ENCODE results near the gene EGR1.

DNA sequence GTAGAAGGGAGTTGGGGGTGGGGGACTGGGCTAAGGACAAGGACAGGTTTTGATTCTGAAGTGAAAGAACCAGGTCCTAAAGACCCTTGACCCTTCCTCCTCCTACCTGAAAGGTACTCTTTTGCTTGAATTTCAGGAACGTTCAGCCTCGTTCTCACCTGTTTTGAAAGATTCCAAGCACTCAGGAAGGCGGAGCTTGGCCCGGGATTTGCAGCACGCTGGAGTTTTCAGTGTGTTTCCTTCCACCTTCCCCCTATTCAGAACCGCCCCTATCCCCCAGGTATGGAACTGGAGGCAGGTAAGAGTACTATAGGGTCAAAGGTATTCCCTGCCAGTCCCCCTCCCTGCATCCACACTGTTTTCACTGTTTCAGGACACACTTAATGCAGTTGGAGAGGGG is 7.1 kb downstream of the EGR1 start:
- TF ChIP-seq, protein P1, sequence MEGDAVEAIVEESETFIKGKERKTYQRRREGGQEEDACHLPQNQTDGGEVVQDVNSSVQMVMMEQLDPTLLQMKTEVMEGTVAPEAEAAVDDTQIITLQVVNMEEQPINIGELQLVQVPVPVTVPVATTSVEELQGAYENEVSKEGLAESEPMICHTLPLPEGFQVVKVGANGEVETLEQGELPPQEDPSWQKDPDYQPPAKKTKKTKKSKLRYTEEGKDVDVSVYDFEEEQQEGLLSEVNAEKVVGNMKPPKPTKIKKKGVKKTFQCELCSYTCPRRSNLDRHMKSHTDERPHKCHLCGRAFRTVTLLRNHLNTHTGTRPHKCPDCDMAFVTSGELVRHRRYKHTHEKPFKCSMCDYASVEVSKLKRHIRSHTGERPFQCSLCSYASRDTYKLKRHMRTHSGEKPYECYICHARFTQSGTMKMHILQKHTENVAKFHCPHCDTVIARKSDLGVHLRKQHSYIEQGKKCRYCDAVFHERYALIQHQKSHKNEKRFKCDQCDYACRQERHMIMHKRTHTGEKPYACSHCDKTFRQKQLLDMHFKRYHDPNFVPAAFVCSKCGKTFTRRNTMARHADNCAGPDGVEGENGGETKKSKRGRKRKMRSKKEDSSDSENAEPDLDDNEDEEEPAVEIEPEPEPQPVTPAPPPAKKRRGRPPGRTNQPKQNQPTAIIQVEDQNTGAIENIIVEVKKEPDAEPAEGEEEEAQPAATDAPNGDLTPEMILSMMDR (IDR thresholded peaks at IDR 0.05; ENCODE audit: poor library complexity, severe bottlenecking): no peak
- TF ChIP-seq, protein P2, sequence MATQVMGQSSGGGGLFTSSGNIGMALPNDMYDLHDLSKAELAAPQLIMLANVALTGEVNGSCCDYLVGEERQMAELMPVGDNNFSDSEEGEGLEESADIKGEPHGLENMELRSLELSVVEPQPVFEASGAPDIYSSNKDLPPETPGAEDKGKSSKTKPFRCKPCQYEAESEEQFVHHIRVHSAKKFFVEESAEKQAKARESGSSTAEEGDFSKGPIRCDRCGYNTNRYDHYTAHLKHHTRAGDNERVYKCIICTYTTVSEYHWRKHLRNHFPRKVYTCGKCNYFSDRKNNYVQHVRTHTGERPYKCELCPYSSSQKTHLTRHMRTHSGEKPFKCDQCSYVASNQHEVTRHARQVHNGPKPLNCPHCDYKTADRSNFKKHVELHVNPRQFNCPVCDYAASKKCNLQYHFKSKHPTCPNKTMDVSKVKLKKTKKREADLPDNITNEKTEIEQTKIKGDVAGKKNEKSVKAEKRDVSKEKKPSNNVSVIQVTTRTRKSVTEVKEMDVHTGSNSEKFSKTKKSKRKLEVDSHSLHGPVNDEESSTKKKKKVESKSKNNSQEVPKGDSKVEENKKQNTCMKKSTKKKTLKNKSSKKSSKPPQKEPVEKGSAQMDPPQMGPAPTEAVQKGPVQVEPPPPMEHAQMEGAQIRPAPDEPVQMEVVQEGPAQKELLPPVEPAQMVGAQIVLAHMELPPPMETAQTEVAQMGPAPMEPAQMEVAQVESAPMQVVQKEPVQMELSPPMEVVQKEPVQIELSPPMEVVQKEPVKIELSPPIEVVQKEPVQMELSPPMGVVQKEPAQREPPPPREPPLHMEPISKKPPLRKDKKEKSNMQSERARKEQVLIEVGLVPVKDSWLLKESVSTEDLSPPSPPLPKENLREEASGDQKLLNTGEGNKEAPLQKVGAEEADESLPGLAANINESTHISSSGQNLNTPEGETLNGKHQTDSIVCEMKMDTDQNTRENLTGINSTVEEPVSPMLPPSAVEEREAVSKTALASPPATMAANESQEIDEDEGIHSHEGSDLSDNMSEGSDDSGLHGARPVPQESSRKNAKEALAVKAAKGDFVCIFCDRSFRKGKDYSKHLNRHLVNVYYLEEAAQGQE (IDR thresholded peaks at IDR 0.05; ENCODE audit: borderline replicate concordance): no peak
- TF ChIP-seq MXI1 (conservative IDR thresholded peaks at IDR 0.05; ENCODE audit: poor library complexity, severe bottlenecking): no peak
- TF ChIP-seq EZH2 (IDR thresholded peaks at IDR 0.05; ENCODE audit: borderline replicate concordance, insufficient read depth, low read length, poor library complexity, severe bottlenecking): no peak
- TF ChIP-seq POLR2AphosphoS5 (IDR thresholded peaks at IDR 0.05): no peak
- TF ChIP-seq SMC3 (conservative IDR thresholded peaks at IDR 0.05; ENCODE audit: poor library complexity): no peak
- no peak for TF ChIP-seq TAF1 (IDR thresholded peaks at IDR 0.05; ENCODE audit: low read depth)
- no peak for TF ChIP-seq RAD21 (conservative IDR thresholded peaks at IDR 0.05)

All from neural cell (in vitro differentiated cells).